Measurements from ENCODE around the gene GARNL3.

The GARNL3 gene

DNA sequence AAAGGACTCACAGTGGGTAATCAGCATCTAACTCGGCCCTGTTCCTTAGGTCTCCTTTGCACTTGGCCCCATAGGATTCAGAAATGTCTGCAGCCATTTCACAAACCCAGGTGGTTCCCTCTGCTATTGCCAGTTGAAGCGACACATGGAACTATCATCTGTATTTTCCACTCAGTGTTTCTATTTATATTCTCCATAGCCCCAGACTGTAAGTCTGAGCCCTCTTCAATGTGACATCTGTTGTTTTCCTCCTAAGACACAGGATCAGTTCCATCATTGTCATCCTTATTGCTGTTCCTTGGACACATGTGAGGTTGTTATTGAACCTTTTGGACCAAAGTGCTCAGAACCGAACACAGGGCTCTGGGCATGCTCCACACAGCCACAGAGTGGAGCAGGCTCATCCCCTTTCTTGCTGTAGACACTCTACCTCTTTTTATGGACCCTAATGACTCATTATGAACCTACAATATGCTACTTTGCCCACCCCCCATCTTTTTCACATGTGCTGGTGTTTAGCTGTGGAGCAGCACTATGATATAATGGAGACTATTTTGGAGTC is 36.4 kb downstream of the GARNL3 start:
- Histone ChIP-seq H3K9me3 (ENCODE audit: control extremely low read depth in 1 of 5, control insufficient read depth in 4 of 5, insufficient read depth in 2 of 5, low read depth in 1 of 5, low read length in 4 of 5) (no peaks in the 10 kb centered on the region), H3K4me3 (ENCODE audit: control insufficient read depth in 1 of 7, extremely low read depth in 1 of 7, insufficient read depth in 4 of 7, low read depth in 2 of 7, low read length in 6 of 7) (no peak overlapping the region), H3K27me3 (replicated peaks in 2 of 5; ENCODE audit: control insufficient read depth in 4 of 5, insufficient read depth in 5 of 5, low read length in 4 of 5) (no peaks in the 10 kb centered on the region), H3K27ac (ENCODE audit: insufficient read depth in 1 of 2, low read depth in 1 of 2, low read length in 2 of 2, poor library complexity in 1 of 2, severe bottlenecking in 2 of 2) (no peak overlapping the region), H3K4me1 (ENCODE audit: control extremely low read depth in 1 of 4, control insufficient read depth in 4 of 4, insufficient read depth in 4 of 4, low read length in 3 of 4) (no peaks in the 10 kb centered on the region), H3K36me3 (ENCODE audit: control insufficient read depth in 4 of 4, insufficient read depth in 4 of 4, low read length in 3 of 4) (no peaks in the 10 kb centered on the region)
- ChIA-PET CTCF (interaction anchor here (0.6 kb wide), 1 partner anchor 87 kb away, joined by 3 read pairs; no protein-coding TSS in a partner anchor), POLR2A (no interaction called here)
- no peak for DNase-seq
- WGBS (ENCODE audit: insufficient coverage) = 97% methylated on average over 3 of the region's 3 CpGs

DNA sequence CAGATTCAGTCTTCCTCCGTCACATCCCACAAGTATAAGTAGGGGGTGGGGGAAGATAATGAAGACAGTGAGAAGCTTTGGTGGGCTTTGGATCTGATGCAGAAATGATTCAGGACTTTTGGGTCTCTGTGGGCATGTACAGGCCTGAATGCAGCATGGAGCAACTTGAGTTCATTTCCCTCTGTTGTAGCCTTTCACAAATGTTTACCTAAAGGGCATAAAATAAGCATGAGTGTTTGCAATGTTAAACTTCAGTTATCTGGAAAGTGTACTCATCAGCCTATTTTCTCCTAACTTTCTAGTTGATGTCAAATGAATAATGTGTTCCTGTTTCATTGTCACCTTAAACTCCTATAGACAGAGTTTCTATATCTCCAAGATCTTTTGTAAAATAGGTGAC is 39.3 kb downstream of the GARNL3 start:
- Histone ChIP-seq H3K9me3 (ENCODE audit: control extremely low read depth in 1 of 5, control insufficient read depth in 4 of 5, insufficient read depth in 2 of 5, low read depth in 1 of 5, low read length in 4 of 5) (no peaks in the 10 kb centered on the region), H3K27ac (ENCODE audit: insufficient read depth in 1 of 2, low read depth in 1 of 2, low read length in 2 of 2, poor library complexity in 1 of 2, severe bottlenecking in 2 of 2) (no peak overlapping the region), H3K4me1 (ENCODE audit: control extremely low read depth in 1 of 4, control insufficient read depth in 4 of 4, insufficient read depth in 4 of 4, low read length in 3 of 4) (peaks cover 0 to 2% (median 0%) of the 10 kb centered on the region in 4 experiments), H3K36me3 (ENCODE audit: control insufficient read depth in 4 of 4, insufficient read depth in 4 of 4, low read length in 3 of 4) (no peaks in the 10 kb centered on the region), H3K27me3 (replicated peaks in 2 of 5; ENCODE audit: control insufficient read depth in 4 of 5, insufficient read depth in 5 of 5, low read length in 4 of 5) (no peaks in the 10 kb centered on the region), H3K4me3 (ENCODE audit: control insufficient read depth in 1 of 7, extremely low read depth in 1 of 7, insufficient read depth in 4 of 7, low read depth in 2 of 7, low read length in 6 of 7) (no peak overlapping the region)
- CTCF ChIA-PET = no interaction called here
- WGBS (ENCODE audit: insufficient coverage) = no CpG with 5 or more reads among the region's 1 CpG
- POLR2A ChIA-PET = no interaction called here
- DNase-seq = no peak

DNA sequence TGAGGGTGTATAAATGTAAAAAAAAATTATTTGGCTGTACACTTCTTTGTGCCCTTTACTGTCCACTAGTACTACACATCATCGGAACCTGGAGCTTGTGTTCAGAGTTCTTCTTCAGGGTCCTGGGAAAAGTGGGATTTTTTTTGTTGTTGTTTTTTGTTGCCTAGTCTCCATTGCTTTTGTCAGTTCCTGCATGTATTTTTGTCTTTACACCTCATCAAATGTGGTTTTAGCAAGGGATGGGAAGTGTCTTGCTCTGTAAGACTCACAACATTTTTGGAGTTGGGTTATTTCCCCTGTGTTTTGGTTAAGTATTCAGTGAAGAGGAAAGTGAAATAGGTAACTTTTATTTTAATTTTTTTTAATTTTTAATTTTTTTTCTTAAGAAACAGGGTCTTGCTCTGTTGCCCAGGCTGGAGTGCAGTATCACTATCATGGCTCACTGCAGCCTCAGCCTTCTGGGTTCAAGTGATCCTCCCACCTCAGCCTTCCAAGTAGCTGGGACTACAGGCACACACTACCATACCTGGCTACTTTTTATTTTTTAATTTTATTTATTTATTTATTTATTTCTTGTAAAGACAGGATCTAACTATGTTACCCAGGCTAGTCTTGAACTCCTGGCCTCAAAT is 40.7 kb downstream of the GARNL3 start:
- WGBS (ENCODE audit: insufficient coverage) = no CpG with 5 or more reads among the region's 1 CpG
- H3K27ac ChIP-seq (ENCODE audit: insufficient read depth in 1 of 2, low read depth in 1 of 2, low read length in 2 of 2, poor library complexity in 1 of 2, severe bottlenecking in 2 of 2) = no peak overlapping the region
- CTCF ChIA-PET = no interaction called here
- H3K4me3 ChIP-seq (ENCODE audit: control insufficient read depth in 1 of 7, extremely low read depth in 1 of 7, insufficient read depth in 4 of 7, low read depth in 2 of 7, low read length in 6 of 7) = no peak overlapping the region
- no peaks in the 10 kb centered on the region for H3K9me3 ChIP-seq (ENCODE audit: control extremely low read depth in 1 of 5, control insufficient read depth in 4 of 5, insufficient read depth in 2 of 5, low read depth in 1 of 5, low read length in 4 of 5)
- no peaks in the 10 kb centered on the region for H3K36me3 ChIP-seq (ENCODE audit: control insufficient read depth in 4 of 4, insufficient read depth in 4 of 4, low read length in 3 of 4)
- POLR2A ChIA-PET = no interaction called here
- peaks cover 0 to 2% (median 0%) of the 10 kb centered on the region in 4 experiments for H3K4me1 ChIP-seq (ENCODE audit: control extremely low read depth in 1 of 4, control insufficient read depth in 4 of 4, insufficient read depth in 4 of 4, low read length in 3 of 4)
- DNase-seq = no peak
- H3K27me3 ChIP-seq (replicated peaks in 2 of 5; ENCODE audit: control insufficient read depth in 4 of 5, insufficient read depth in 5 of 5, low read length in 4 of 5) = no peaks in the 10 kb centered on the region

DNA sequence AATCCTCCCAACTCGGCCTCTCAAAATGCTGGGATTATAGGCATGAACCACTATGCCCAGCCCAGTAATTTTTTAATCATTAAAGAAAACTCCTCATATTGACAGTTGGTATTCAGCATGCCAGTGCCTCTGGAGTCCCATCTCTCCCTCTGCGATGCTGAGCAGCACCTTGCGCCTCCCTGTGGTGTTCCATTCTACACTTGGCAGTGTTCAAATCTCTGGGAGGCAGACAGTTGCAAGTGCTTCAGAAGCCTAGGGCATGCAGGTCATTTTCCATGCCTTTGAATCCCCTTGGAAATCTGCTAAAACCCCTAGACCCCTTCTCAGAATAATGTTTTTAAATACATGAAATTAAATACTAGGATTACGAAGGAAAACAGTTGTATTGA is 41.3 kb downstream of the GARNL3 start:
- Histone ChIP-seq H3K36me3 (ENCODE audit: control insufficient read depth in 4 of 4, insufficient read depth in 4 of 4, low read length in 3 of 4) (no peaks in the 10 kb centered on the region), H3K4me1 (ENCODE audit: control extremely low read depth in 1 of 4, control insufficient read depth in 4 of 4, insufficient read depth in 4 of 4, low read length in 3 of 4) (peaks cover 0 to 2% (median 0%) of the 10 kb centered on the region in 4 experiments), H3K4me3 (ENCODE audit: control insufficient read depth in 1 of 7, extremely low read depth in 1 of 7, insufficient read depth in 4 of 7, low read depth in 2 of 7, low read length in 6 of 7) (no peak overlapping the region), H3K9me3 (ENCODE audit: control extremely low read depth in 1 of 5, control insufficient read depth in 4 of 5, insufficient read depth in 2 of 5, low read depth in 1 of 5, low read length in 4 of 5) (no peaks in the 10 kb centered on the region), H3K27me3 (replicated peaks in 2 of 5; ENCODE audit: control insufficient read depth in 4 of 5, insufficient read depth in 5 of 5, low read length in 4 of 5) (no peaks in the 10 kb centered on the region), H3K27ac (ENCODE audit: insufficient read depth in 1 of 2, low read depth in 1 of 2, low read length in 2 of 2, poor library complexity in 1 of 2, severe bottlenecking in 2 of 2) (no peak overlapping the region)
- 96% methylated on average over 3 of the region's 4 CpGs for WGBS (ENCODE audit: insufficient coverage)
- CTCF ChIA-PET = no interaction called here
- DNase-seq = no peak
- POLR2A ChIA-PET = no interaction called here

DNA sequence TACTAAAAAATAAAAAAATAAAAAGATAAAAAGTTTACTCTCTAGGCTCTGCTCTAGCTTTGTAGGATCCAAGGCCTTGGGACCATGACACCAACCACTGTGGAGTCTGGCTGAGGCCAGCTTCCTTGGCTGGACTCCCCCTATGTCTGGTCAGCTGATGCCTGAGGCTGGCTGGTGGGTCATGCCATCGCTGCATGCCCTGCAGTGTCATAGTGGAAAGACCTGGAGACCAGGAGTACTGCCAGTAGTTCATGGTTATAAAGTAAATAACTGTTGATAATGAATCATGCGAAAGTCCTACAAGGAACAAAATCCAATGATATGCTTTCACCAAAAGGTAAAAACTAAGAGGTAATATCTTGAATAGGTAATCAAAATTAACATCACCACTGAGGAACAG is 43.2 kb downstream of the GARNL3 start:
- H3K9me3 ChIP-seq (ENCODE audit: control extremely low read depth in 1 of 5, control insufficient read depth in 4 of 5, insufficient read depth in 2 of 5, low read depth in 1 of 5, low read length in 4 of 5) = no peaks in the 10 kb centered on the region
- H3K27ac ChIP-seq (ENCODE audit: insufficient read depth in 1 of 2, low read depth in 1 of 2, low read length in 2 of 2, poor library complexity in 1 of 2, severe bottlenecking in 2 of 2) = no peak overlapping the region
- H3K27me3 ChIP-seq (replicated peaks in 2 of 5; ENCODE audit: control insufficient read depth in 4 of 5, insufficient read depth in 5 of 5, low read length in 4 of 5) = no peaks in the 10 kb centered on the region
- no peak for DNase-seq
- 100% methylated on average over 1 of the region's 2 CpGs for WGBS (ENCODE audit: insufficient coverage)
- ChIA-PET CTCF (no interaction called here), POLR2A (no interaction called here)
- peaks cover 0 to 2% (median 0%) of the 10 kb centered on the region in 4 experiments for H3K4me1 ChIP-seq (ENCODE audit: control extremely low read depth in 1 of 4, control insufficient read depth in 4 of 4, insufficient read depth in 4 of 4, low read length in 3 of 4)
- H3K36me3 ChIP-seq (ENCODE audit: control insufficient read depth in 4 of 4, insufficient read depth in 4 of 4, low read length in 3 of 4) = no peaks in the 10 kb centered on the region
- H3K4me3 ChIP-seq (ENCODE audit: control insufficient read depth in 1 of 7, extremely low read depth in 1 of 7, insufficient read depth in 4 of 7, low read depth in 2 of 7, low read length in 6 of 7) = no peak overlapping the region

DNA sequence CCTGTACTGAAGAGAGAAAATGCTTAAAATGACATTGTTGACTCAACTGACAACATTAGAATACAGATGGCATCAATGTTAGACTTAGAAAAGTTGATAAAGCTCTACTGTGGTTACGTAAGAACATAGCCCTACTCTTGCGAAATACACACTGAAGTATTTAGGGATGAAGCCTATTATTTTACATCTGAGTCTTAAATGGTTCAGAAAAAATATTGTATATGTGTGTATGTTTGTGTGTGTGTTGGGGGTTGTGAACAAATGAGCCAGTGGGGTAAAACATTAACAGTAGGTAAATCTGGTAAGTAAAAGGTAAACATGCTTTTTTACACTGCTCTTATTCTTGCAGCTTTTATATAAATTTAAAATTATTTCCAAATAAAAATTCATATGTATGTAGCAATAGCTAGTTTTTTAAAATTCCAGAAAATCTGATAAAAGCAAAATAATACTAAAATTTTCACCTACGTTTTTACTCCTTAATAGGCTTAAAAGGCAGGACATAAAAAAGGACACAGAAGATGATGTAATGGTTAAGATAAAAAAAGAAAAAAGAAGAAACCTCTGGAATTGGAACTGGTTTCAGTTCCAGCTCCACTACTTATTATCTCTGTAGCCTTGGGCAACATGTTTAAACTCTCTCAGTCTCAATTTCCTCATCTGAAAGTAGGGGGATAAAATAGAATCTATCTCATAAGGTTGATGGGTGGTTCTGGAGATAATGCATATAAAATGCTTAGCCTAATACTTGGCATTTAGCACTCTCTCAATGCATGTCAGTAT is 44.3 kb downstream of the GARNL3 start:
- WGBS (ENCODE audit: insufficient coverage) = no CpG with 5 or more reads among the region's 3 CpGs
- no peak overlapping the region for H3K27ac ChIP-seq (ENCODE audit: insufficient read depth in 1 of 2, low read depth in 1 of 2, low read length in 2 of 2, poor library complexity in 1 of 2, severe bottlenecking in 2 of 2)
- ChIA-PET CTCF (interaction anchor here (1.2 to 1.4 kb wide), 3 partner anchors 10 to 88 kb away, joined by 3 read pairs; partner anchors contain the start of gene SLC2A8), POLR2A (no interaction called here)
- H3K36me3 ChIP-seq (ENCODE audit: control insufficient read depth in 4 of 4, insufficient read depth in 4 of 4, low read length in 3 of 4) = no peaks in the 10 kb centered on the region
- peak in 2 of 3 donors; percentile 10 to 16 for DNase-seq
- H3K27me3 ChIP-seq (replicated peaks in 2 of 5; ENCODE audit: control insufficient read depth in 4 of 5, insufficient read depth in 5 of 5, low read length in 4 of 5) = no peaks in the 10 kb centered on the region
- no peaks in the 10 kb centered on the region for H3K9me3 ChIP-seq (ENCODE audit: control extremely low read depth in 1 of 5, control insufficient read depth in 4 of 5, insufficient read depth in 2 of 5, low read depth in 1 of 5, low read length in 4 of 5)
- H3K4me1 ChIP-seq (ENCODE audit: control extremely low read depth in 1 of 4, control insufficient read depth in 4 of 4, insufficient read depth in 4 of 4, low read length in 3 of 4) = peaks cover 0 to 2% (median 0%) of the 10 kb centered on the region in 4 experiments
- H3K4me3 ChIP-seq (ENCODE audit: control insufficient read depth in 1 of 7, extremely low read depth in 1 of 7, insufficient read depth in 4 of 7, low read depth in 2 of 7, low read length in 6 of 7) = no peak overlapping the region

DNA sequence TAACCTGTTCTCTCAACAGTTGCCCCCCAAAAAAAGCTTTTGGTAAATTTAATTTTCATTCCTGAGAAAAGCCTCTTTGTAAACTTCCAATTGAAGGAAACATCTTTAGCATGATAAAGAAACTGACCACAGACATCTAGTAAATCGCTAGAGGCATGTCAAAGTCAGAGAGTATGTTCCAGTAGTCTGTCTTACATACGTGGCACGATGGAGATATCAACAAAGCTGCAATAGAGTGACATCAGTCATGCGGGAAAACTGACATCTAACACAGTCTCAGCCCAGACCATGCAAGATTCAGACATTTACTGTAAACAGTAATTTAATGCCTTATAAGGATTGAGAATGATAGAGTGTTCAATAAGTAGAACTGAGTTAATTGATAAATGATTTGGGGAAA is 45.1 kb downstream of the GARNL3 start:
- Histone ChIP-seq H3K27me3 (replicated peaks in 2 of 5; ENCODE audit: control insufficient read depth in 4 of 5, insufficient read depth in 5 of 5, low read length in 4 of 5) (no peaks in the 10 kb centered on the region), H3K4me3 (ENCODE audit: control insufficient read depth in 1 of 7, extremely low read depth in 1 of 7, insufficient read depth in 4 of 7, low read depth in 2 of 7, low read length in 6 of 7) (no peak overlapping the region), H3K4me1 (ENCODE audit: control extremely low read depth in 1 of 4, control insufficient read depth in 4 of 4, insufficient read depth in 4 of 4, low read length in 3 of 4) (peaks cover 0 to 2% (median 0%) of the 10 kb centered on the region in 4 experiments), H3K9me3 (ENCODE audit: control extremely low read depth in 1 of 5, control insufficient read depth in 4 of 5, insufficient read depth in 2 of 5, low read depth in 1 of 5, low read length in 4 of 5) (no peaks in the 10 kb centered on the region), H3K27ac (ENCODE audit: insufficient read depth in 1 of 2, low read depth in 1 of 2, low read length in 2 of 2, poor library complexity in 1 of 2, severe bottlenecking in 2 of 2) (no peak overlapping the region), H3K36me3 (ENCODE audit: control insufficient read depth in 4 of 4, insufficient read depth in 4 of 4, low read length in 3 of 4) (no peaks in the 10 kb centered on the region)
- ChIA-PET CTCF (interaction anchor here (1.2 to 1.4 kb wide), 3 partner anchors 9 to 88 kb away, joined by 3 read pairs; partner anchors contain the start of gene SLC2A8), POLR2A (no interaction called here)
- WGBS (ENCODE audit: insufficient coverage) = 81% methylated on average over 3 of the region's 4 CpGs
- no peak for DNase-seq
